ENCODE results near the gene HAAO. TPM values are rescaled to one million over a fixed set of nuclear protein-coding genes. Genes with fewer than 3 reads are reported as not detected.

The HAAO gene
- total and polyA plus RNA-seq, 2 donors (not counting 3 experiments of a cell fraction or from before 2014, with no cell fraction given), result 0.82 to 1.1 TPM

DNA sequence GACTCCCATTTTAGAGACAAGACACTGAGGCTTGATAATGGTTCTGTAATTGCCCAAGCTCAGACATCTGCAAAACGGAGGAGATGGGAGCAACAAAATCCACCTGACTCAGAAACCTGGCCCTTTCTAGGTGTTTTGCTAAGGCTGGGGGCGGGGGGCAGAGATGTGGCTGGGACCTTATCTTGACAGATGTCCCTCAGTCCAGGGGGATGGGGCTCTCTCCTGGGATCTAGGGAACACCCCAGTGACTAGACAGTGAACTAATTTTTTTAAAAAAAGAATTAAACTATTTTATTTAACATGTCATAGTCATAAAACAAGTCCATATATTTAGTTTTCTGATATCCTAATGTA is 32.0 kb upstream of the HAAO start:
- no peak overlapping the region for H3K9ac ChIP-seq (replicated peaks; ENCODE audit: extremely low read depth, insufficient read depth, low read length)
- H3K4me2 ChIP-seq (ENCODE audit: insufficient read depth, low read length), result no peak overlapping the region
- DNase-seq (ENCODE audit: low read depth, low spot score) (no peak), FAIRE-seq (no peak)
- POLR2A ChIA-PET, result no interaction called here
- H2AFZ ChIP-seq (ENCODE audit: low read depth, low read length), result no peak overlapping the region
- intact Hi-C loops (cut with micrococcal nuclease) (no loop called here), dilution Hi-C loops (cut with MboI; ENCODE audit: extremely low pct_ligation_motif_present, low sequenced_read_pairs) (no loop called here)
- H3K4me3 ChIP-seq (replicated peaks in 1 of 3; ENCODE audit: insufficient read depth in 1 of 3, low read depth in 1 of 3, low read length in 3 of 3), result no peak overlapping the region
- H3K27ac ChIP-seq (ENCODE audit: insufficient read depth, low read depth, low read length), result no peak overlapping the region
- H3K4me1 ChIP-seq (ENCODE audit: control insufficient read depth, extremely low read depth, insufficient read depth, low read length), result no peaks in the 10 kb centered on the region
- BruUV-seq (replicated peaks), result no TSS peak
- CTCF ChIA-PET, result interaction anchor here (0.9 to 1.7 kb wide), 5 partner anchors 11 to 660 kb away, joined by 3 to 6 read pairs (median 3); no protein-coding TSS in a partner anchor
- H3K9me1 ChIP-seq (replicated peaks; ENCODE audit: control insufficient read depth, extremely low read depth, insufficient read depth, low read length), result no peaks in the 10 kb centered on the region
- TF ChIP-seq JUN (IDR thresholded peaks at IDR 0.05; ENCODE audit: borderline replicate concordance, insufficient read depth, insufficient read length, low read depth), result no peak
- no peak for TF ChIP-seq FOS (IDR thresholded peaks at IDR 0.05; ENCODE audit: borderline replicate concordance, insufficient read depth, low read length)
- no peak for TF ChIP-seq EZH2 (IDR thresholded peaks at IDR 0.05; ENCODE audit: borderline replicate concordance, low read depth, low read length, severe bottlenecking)
- TF ChIP-seq, protein P1, sequence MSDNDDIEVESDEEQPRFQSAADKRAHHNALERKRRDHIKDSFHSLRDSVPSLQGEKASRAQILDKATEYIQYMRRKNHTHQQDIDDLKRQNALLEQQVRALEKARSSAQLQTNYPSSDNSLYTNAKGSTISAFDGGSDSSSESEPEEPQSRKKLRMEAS (IDR thresholded peaks at IDR 0.05; ENCODE audit: insufficient read depth, insufficient read length), result no peak
- no peak for TF ChIP-seq POLR2AphosphoS5 (IDR thresholded peaks at IDR 0.05; ENCODE audit: insufficient read depth, low read depth, low read length)
- no peak for TF ChIP-seq GATA2 (IDR thresholded peaks at IDR 0.05; ENCODE audit: insufficient read depth, insufficient read length, low read depth, low read length)
- TF ChIP-seq, protein P2, sequence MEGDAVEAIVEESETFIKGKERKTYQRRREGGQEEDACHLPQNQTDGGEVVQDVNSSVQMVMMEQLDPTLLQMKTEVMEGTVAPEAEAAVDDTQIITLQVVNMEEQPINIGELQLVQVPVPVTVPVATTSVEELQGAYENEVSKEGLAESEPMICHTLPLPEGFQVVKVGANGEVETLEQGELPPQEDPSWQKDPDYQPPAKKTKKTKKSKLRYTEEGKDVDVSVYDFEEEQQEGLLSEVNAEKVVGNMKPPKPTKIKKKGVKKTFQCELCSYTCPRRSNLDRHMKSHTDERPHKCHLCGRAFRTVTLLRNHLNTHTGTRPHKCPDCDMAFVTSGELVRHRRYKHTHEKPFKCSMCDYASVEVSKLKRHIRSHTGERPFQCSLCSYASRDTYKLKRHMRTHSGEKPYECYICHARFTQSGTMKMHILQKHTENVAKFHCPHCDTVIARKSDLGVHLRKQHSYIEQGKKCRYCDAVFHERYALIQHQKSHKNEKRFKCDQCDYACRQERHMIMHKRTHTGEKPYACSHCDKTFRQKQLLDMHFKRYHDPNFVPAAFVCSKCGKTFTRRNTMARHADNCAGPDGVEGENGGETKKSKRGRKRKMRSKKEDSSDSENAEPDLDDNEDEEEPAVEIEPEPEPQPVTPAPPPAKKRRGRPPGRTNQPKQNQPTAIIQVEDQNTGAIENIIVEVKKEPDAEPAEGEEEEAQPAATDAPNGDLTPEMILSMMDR (IDR thresholded peaks at IDR 0.05; ENCODE audit: extremely low read depth in 1 of 2, insufficient read depth in 1 of 2, low read depth in 1 of 2, low read length in 2 of 2), result no peak
- no peak for TF ChIP-seq POLR2A (IDR thresholded peaks at IDR 0.05; ENCODE audit: low read depth, low read length)
- no peak for TF ChIP-seq MYC (IDR thresholded peaks at IDR 0.05; ENCODE audit: low read depth, low read length)
- no peaks in the 10 kb centered on the region for H3K9me3 ChIP-seq (replicated peaks; ENCODE audit: control insufficient read depth, insufficient read depth, low read length)
- no peaks in the 10 kb centered on the region for H3K27me3 ChIP-seq (ENCODE audit: control insufficient read depth in 2 of 2, insufficient read depth in 2 of 2, low read length in 2 of 2)
- H3K79me2 ChIP-seq (ENCODE audit: control insufficient read depth, insufficient read depth, low read length), result no peaks in the 10 kb centered on the region
- no peaks in the 10 kb centered on the region for H4K20me1 ChIP-seq (replicated peaks; ENCODE audit: control insufficient read depth, extremely low read depth, insufficient read depth, low read length)
- H3K36me3 ChIP-seq (ENCODE audit: control insufficient read depth in 2 of 2, extremely low read depth in 1 of 2, insufficient read depth in 2 of 2, low read length in 2 of 2), result no peaks in the 10 kb centered on the region
